HL-60/S4 treated with phorbol 12-myristate 13-acetate at 8.2 ng/mL for 4 days and 3 days (cell line): ENCODE results near the gene LARGE2.

Source experiments
- in situ Hi-C: fragments of 300-500 bp; cut with MboI; formaldehyde crosslinking; loops from 2 replicates; pipeline ENCODE4 v1.15.0; 2022; ENCODE audit warnings: low sequenced_read_pairs

The LARGE2 gene

DNA sequence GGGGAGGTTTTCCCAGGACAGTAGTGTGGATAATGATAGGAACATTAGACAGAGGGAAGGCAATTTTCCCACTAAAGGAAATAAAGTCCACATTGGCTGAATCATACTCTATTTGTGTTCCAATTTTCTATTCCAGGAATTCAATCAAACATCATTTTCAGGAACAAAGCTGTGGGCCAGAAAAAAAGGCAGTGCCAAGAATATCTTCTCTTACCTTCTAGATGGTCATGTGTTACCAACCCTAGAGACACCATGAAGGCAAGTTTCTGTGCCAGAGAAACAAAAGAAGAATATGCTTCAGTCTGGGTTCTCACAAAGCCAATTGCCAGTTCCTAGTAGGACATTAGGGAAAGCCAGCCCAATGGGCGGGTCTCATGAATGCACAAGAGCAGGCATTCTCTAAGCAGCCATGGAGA lies 27.5 kb downstream of the LARGE2 start:
- in situ Hi-C loops: no loop called here

GRCh38 chr11:45959851-45960250 lies 37.4 kb downstream of the LARGE2 start:
- in situ Hi-C loops: no loop called here

GRCh38 chr11:45960387-45961095 lies 38.1 kb downstream of the LARGE2 start:
- in situ Hi-C loops: no loop called here

GRCh38 chr11:45961751-45962240 lies 39.3 kb downstream of the LARGE2 start:
- in situ Hi-C loops: no loop called here

- in situ Hi-C loops: no loop called here
Observed at GRCh38 chr11:45964911-45965389, 42.5 kb downstream of the LARGE2 start.

GRCh38 chr11:45967506-45967905 lies 45.0 kb downstream of the LARGE2 start:
- in situ Hi-C loops: no loop called here

DNA sequence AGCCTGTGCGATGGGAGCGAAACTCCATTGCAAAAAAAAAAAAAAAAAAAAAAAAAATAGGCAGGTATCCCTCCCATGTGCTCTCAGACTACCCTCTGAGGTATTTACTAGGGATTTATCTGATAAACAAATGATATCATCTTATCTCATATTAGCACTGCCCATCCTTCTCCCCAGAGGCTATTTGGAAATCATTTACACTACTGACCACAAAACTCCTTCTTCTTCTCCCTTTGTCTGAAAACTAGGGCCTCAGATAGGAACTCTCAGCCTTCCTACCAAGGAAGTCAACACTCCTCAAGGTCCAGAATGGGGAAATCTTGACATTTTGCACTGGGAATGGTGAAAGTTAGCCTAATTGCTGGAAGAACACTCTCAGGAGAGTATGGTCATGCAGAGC lies 46.4 kb downstream of the LARGE2 start:
- in situ Hi-C loops: no loop called here

DNA sequence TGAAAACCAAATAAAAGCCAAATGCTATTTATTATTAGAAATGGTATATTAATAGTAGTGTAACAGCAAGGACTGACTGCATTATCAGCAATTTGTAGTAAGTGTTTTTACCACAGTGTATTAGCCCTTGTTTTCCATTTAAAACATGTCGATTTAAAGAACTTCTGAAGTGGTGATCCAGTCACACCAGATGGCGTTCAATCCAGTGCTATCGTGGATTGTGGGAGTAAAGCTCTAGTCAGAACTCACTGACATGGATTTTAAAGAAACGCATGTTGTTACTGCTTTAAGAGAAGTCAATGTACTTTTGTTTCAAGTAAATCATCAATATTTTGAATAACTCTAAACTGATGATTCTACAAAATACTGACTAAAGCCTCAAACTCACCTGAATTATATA lies 51.1 kb downstream of the LARGE2 start:
- in situ Hi-C loops: no loop called here

DNA sequence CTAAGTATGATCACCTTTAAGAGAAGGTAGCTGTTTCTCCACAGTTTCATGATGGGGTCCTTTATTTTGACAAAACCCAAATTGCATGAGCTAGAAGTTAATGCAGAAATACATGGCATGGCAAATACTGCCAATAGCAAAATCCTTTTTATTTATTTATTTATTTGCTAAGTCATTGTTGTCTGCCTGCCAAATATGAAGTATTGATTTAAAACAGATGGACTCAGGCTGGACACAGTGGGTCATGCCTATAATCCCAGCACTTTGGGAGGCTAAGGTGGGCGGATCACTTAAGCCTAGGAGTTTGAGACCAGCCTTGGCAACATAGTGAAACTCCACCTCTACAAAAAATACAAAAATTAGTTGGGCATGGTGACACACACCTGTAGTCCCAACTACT lies 52.4 kb downstream of the LARGE2 start:
- in situ Hi-C loops: no loop called here
